ENCODE results near the gene SLC25A41. TPM values are rescaled to one million over a fixed set of nuclear protein-coding genes. Genes with fewer than 3 reads are reported as not detected.
A peak's percentile ranks its signal among the peaks of the same experiment; 100 is the strongest.

Gene SLC25A41
- total RNA-seq, 4 donors from 2014 or later: not detected

DNA sequence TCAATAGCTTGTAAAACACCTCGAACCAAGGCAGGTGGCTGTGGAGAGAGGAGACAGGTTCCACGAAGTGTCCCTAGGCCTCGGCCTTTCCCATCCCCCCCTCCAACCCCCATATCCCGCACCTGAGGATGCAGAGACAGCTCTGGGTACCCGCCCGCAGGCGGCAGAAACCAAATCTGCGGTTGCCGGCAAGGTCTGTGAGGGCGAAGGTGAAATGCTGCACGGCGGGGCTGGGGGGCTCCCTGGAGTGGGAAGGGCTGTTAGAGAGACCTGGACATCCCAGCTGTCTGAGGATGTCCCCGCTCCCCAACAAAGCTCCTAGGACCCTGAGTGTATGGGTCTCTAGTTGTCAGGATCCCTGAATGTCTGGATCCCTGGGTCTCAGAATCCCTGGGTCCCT, 45.3 kb upstream of the SLC25A41 start:
- ATAC-seq (ENCODE audit: low FRiP score) (no peak), DNase-seq (ENCODE audit: low spot score) (no peak)
- TF ChIP-seq, protein P1, sequence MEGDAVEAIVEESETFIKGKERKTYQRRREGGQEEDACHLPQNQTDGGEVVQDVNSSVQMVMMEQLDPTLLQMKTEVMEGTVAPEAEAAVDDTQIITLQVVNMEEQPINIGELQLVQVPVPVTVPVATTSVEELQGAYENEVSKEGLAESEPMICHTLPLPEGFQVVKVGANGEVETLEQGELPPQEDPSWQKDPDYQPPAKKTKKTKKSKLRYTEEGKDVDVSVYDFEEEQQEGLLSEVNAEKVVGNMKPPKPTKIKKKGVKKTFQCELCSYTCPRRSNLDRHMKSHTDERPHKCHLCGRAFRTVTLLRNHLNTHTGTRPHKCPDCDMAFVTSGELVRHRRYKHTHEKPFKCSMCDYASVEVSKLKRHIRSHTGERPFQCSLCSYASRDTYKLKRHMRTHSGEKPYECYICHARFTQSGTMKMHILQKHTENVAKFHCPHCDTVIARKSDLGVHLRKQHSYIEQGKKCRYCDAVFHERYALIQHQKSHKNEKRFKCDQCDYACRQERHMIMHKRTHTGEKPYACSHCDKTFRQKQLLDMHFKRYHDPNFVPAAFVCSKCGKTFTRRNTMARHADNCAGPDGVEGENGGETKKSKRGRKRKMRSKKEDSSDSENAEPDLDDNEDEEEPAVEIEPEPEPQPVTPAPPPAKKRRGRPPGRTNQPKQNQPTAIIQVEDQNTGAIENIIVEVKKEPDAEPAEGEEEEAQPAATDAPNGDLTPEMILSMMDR (IDR thresholded peaks at IDR 0.05): no peak

DNA sequence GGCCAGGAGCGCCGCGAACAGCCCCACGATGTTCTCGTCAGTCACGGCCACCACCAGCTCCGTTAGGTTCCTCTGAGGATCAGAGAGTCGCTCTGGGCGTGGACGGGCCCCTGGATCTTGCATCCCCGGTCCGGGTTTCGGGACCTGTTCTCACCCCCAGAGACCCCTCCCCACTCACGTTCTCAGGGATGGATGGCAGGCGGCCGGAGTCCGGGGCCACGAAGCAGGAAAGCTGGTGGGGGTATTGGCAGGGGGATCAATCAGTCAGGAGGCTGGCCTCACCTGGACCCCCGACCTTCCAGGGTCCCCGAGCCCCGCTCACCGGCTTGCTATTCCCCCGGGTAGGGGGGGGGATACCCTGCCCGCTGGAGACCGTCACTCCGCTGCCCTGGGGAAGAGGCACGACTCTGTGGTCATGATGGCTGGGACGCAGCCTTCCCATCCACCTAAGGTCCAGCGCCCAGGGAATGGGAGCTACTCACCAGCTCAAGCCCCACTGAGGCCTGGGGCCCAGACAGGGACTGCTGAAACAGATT, 43.4 kb upstream of the SLC25A41 start:
- no peak for ATAC-seq (ENCODE audit: low FRiP score)
- TF ChIP-seq, protein P1 (IDR thresholded peaks at IDR 0.05): no peak
- no peak for DNase-seq (ENCODE audit: low spot score)

DNA sequence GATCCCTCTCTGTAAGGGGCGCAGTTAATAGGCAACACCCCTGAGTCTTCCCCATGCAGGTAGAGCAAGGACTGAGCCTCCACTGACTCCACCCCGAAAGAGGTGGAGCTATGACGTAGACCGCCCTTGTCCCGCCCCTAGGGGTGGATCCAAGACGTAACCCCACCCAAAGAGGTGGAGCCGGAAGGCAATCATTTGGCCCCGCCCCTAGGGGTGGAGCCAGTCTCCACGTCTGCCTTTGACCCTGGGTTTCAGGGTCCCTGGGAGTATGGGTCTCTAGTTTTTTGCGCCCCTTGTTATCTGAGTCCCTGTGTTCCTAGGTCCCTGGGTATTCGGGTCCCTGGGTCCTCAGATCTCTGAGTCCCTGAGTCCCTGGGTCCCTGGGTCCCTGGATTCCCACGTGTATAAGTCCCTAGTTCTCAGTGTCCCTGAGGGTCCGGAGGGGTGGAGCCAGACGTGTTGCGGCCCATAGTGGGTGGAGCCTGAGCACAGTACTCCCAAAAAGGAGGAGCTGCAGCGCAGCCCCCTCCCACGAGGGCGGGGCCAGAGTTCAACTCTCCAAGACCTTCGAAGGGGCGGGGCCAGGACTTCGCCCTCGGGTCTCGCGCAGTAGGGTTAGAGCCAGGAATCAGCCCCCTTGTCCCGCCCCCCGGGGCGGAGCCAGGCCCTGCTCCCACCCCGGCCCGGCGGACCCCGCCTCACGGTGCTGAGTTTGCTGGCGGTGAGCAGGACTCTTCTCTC, 42.8 kb upstream of the SLC25A41 start:
- ATAC-seq (ENCODE audit: low FRiP score) (peak; percentile 64), DNase-seq (ENCODE audit: low spot score) (no peak)
- TF ChIP-seq, protein P1 (IDR thresholded peaks at IDR 0.05): no peak

DNA sequence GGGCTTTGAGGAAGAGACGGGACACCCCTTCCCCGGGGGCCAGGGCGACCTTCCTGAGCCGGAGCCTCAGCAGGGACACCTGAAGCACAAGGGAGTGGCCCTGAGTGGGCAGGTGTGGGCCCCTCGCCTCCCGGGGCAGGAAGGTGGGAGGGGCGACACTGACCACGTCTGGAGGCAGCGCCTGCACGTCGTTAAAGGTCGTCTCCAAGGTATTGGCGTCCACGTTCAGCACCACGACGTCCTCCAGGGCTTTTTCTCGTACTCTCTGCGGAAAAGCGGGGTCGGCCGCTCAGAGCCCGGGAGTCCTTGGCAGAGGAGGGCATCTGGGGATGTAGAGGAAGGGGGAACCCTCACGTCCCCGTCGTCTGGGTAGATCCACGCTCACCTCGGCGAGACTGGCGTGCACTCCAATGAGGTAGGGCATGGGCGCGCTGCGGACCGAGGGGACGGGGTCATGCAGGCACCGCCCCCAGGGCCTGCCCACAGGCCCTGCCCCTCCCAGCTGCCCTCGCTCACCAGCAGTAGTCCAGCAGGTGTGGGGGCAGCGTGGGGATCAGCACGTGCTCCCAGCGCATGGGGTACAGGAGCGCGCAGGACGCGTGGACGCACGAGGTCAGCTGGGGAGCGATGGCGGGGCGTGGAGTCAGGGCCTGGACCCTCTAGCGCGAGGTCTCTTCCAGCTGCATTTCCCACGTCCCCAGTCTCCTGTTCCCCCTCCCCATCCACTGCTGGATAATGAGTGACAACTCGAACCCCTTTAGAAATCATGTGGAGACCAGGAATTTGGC, 42.0 kb upstream of the SLC25A41 start:
- ATAC-seq (ENCODE audit: low FRiP score) (no peak), DNase-seq (ENCODE audit: low spot score) (no peak)
- TF ChIP-seq, protein P1 (IDR thresholded peaks at IDR 0.05): no peak

DNA sequence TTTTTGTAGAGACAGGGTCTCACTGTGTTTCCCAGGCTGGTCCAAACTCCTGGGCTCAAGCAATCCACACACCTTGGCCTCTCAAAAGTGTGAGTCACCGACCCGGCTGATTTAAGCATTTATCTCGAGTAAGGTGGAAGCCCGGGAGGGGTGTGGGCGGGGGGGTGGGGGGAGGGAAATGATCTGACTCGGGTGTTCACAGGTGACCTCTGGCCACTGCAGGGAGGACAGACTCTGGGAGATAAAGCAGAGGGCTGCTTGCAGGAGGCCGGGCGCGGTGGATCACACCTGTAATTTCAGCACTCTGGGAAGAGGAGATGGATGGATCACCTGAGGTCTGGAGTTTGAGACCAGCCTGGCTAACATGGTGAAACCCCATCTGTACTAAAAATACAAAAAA, 40.1 kb upstream of the SLC25A41 start:
- DNase-seq (ENCODE audit: low spot score): no peak
- ATAC-seq (ENCODE audit: low FRiP score): no peak
- TF ChIP-seq, protein P1 (IDR thresholded peaks at IDR 0.05): no peak

DNA sequence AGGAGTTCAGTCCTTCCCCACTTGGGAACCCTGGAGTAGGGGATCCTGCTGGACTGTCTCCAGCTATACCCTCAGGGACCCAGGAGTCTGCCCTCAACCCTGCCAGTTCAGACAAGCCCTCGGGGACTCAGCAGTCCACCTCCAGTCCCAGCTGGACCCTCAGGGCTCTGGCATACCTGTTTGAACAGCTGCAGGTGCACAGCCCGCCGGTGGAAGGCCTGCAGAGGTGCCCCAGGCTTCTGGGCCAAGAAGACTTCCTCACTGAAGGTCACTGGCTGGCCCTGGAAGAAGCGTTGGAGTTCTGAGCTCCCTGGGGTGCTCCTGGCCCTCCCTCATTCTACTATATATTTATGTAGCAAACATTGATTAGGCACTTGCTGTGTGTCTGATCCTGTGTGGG, 39.1 kb upstream of the SLC25A41 start:
- TF ChIP-seq, protein P1 (IDR thresholded peaks at IDR 0.05): no peak
- ATAC-seq (ENCODE audit: low FRiP score) (no peak), DNase-seq (ENCODE audit: low spot score) (no peak)
